ENCODE results near the gene LEMD1. TPM values are rescaled to one million over a fixed set of nuclear protein-coding genes. Genes with fewer than 3 reads are reported as not detected.
"Not testable (repeated sequence)": the region's sequence is repeated elsewhere in the genome, so short reads cannot be mapped to it uniquely, and the experiment has no call there.

Gene LEMD1
- total RNA-seq, 2 donors from 2014 or later: not detected

DNA sequence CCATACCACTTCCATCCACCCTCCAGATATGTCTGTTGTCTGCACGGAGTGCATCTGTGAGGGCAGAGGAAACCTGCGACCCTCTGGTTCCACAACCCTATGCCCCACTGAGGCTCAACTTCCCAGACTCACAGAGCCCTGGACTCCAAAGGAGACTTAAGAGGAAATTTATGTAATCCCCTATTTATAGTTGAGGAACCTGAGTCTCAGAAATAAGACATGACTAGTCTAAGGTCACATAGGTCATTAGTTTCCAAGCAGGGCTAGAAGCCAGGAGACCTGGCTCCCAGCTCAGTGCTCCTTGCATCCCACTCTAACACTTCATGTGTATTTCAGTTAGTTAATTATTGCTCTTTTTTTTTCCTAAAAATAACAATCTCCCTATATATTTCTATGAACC, 15.7 kb upstream of the LEMD1 start:
- WGBS, 2 donors: 83 to 85% methylated on average over 2 of the region's 2 CpGs

GRCh38 chr1:205436776-205437410, 15.0 kb upstream of the LEMD1 start:
- intact Hi-C loops (cut with DNase I): no loop called here

More for the DNA sequence above, 15.7 kb upstream of the LEMD1 start:
- Histone ChIP-seq H3K9me3 (no peaks in the 10 kb centered on the region), H3K4me1 (peaks cover 41% of the 10 kb centered on the region), H3K36me3 (replicated peaks in 1 of 2; ENCODE audit: insufficient read depth in 1 of 2, low read depth in 2 of 2) (no peaks in the 10 kb centered on the region), H3K4me3 (no peak overlapping the region), H3K27me3 (no peaks in the 10 kb centered on the region), H3K27ac (no peak overlapping the region)
- DNase-seq (no peak), ATAC-seq (no peak)
- intact Hi-C loops (cut with DNase I): no loop called here
- TF ChIP-seq POLR2A (IDR thresholded peaks at IDR 0.05) (no peak), CTCF (IDR thresholded peaks at IDR 0.05) (no peak)

GRCh38 chr1:205435578-205436573, 14.0 kb upstream of the LEMD1 start:
- Histone ChIP-seq H3K4me3 (no peak overlapping the region), H3K36me3 (replicated peaks in 1 of 2; ENCODE audit: insufficient read depth in 1 of 2, low read depth in 2 of 2) (no peaks in the 10 kb centered on the region), H3K27ac (no peak overlapping the region), H3K4me1 (peaks cover 28% of the 10 kb centered on the region), H3K27me3 (no peaks in the 10 kb centered on the region), H3K9me3 (no peaks in the 10 kb centered on the region)
- TF ChIP-seq POLR2A (IDR thresholded peaks at IDR 0.05) (no peak), CTCF (IDR thresholded peaks at IDR 0.05) (no peak)
- ATAC-seq: no peak
- DNase-seq: no peak
- intact Hi-C loops (cut with DNase I): no loop called here
- WGBS, 2 donors: 36 to 48% methylated on average over 11 of the region's 11 CpGs

More at GRCh38 chr1:205436776-205437410, 15.0 kb upstream of the LEMD1 start:
- WGBS, 2 donors: 76 to 81% methylated on average over 5 of the region's 5 CpGs
- H3K4me3 ChIP-seq: no peak overlapping the region
- no peaks in the 10 kb centered on the region for H3K27me3 ChIP-seq
- DNase-seq: no peak
- no peak for ATAC-seq
- H3K9me3 ChIP-seq: no peaks in the 10 kb centered on the region
- H3K4me1 ChIP-seq: peaks cover 34% of the 10 kb centered on the region
- TF ChIP-seq POLR2A (IDR thresholded peaks at IDR 0.05) (no peak), CTCF (IDR thresholded peaks at IDR 0.05) (no peak)
- H3K27ac ChIP-seq: no peak overlapping the region
- no peaks in the 10 kb centered on the region for H3K36me3 ChIP-seq (replicated peaks in 1 of 2; ENCODE audit: insufficient read depth in 1 of 2, low read depth in 2 of 2)

DNA sequence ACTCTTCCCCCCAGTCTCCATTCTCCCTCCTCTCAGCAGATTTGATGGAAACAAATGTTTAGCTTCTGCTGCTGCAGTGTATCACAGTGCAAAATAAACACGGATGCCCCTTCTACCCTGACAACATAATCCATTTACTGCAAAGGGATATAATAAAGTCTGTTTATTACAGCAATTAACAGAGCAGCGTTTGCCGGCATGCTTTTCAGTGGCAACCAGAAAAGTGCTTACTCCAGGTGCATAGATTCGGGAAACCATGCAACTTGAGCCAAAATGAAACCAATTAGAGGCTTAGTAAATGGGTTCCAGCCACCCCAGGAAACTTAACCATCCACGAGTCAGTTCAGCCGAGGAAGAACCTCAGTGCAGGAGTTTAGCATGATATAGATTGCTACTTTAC, 12.9 kb upstream of the LEMD1 start:
- peaks cover 26% of the 10 kb centered on the region for H3K4me1 ChIP-seq
- WGBS, 2 donors: 58 to 71% methylated on average over 6 of the region's 6 CpGs
- no peak for ATAC-seq
- H3K4me3 ChIP-seq: no peak overlapping the region
- no peaks in the 10 kb centered on the region for H3K27me3 ChIP-seq
- H3K36me3 ChIP-seq (replicated peaks in 1 of 2; ENCODE audit: insufficient read depth in 1 of 2, low read depth in 2 of 2): no peaks in the 10 kb centered on the region
- H3K9me3 ChIP-seq: no peaks in the 10 kb centered on the region
- intact Hi-C loops (cut with DNase I): no loop called here
- DNase-seq: no peak
- no peak overlapping the region for H3K27ac ChIP-seq
- TF ChIP-seq CTCF (IDR thresholded peaks at IDR 0.05) (no peak), POLR2A (IDR thresholded peaks at IDR 0.05) (no peak)

GRCh38 chr1:205432692-205433091, 10.8 kb upstream of the LEMD1 start:
- H3K9me3 ChIP-seq; H3K27ac ChIP-seq; H3K4me3 ChIP-seq; intact Hi-C loops (cut with DNase I); H3K36me3 ChIP-seq (replicated peaks in 1 of 2; ENCODE audit: insufficient read depth in 1 of 2, low read depth in 2 of 2); H3K4me1 ChIP-seq; DNase-seq; H3K27me3 ChIP-seq; ATAC-seq: not testable (repeated sequence)
- WGBS, 2 donors: 78 to 83% methylated on average over 1 of the region's 1 CpG
